ENCODE measurements around the gene RAD51B.

RAD51B gene

DNA sequence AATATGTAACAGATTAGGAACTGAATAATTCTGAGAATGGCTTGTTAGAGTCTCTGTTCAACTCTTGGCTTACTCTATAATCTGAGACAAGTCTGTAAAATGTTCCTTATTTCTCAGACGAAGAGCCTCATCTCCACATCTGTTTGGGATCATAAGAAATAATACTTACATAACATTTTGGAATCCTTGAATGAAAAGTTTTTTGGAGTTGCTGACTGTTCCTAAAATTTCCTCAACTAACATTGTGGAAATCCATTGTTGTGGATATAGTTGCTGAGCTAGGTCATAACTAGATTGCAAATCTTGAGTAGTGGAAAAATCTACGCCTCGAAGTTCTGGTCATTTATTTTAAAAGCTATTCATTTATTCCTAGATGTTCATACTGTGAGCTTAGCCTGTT lies 570.4 kb downstream of the RAD51B start:
- Histone ChIP-seq H3K27ac (ENCODE audit: low read depth, low read length) (no peak overlapping the region), H3K4me1 (ENCODE audit: control insufficient read depth in 1 of 2, insufficient read depth in 2 of 2, low read length in 2 of 2) (peaks cover 3 to 9% of the 10 kb centered on the region in 2 donors)

DNA sequence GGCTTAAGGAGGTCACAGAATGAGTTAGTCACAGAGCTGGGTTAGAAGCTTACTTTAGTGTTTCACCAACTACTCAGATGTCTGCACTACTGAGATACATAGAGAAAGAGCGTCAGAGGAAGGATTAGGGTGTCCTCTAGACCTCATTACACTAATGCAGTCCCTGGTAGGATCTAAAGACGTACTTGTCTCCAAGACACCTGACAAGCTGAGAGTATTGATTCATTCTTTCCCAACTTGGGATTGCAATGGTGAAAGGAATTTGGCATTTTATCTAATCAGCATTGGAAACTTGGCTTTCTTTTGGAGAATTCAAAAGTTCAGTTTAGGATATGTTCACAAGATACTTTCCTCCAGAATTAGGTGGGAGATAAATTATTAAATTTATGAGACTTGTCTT lies 571.2 kb downstream of the RAD51B start:
- no peaks in the 10 kb centered on the region for H3K27me3 ChIP-seq (ENCODE audit: control insufficient read depth in 1 of 2, insufficient read depth in 2 of 2, low read length in 2 of 2)
- H3K9ac ChIP-seq (ENCODE audit: low read depth in 1 of 2, low read length in 2 of 2): no peak overlapping the region
- no peaks in the 10 kb centered on the region for H3K9me3 ChIP-seq (ENCODE audit: control insufficient read depth in 1 of 2, low read length in 2 of 2)
- H3K27ac ChIP-seq (ENCODE audit: low read depth, low read length): no peak overlapping the region
- no peak overlapping the region for H3K4me3 ChIP-seq (ENCODE audit: low read depth in 1 of 2, low read length in 2 of 2)
- H3K36me3 ChIP-seq (ENCODE audit: control insufficient read depth in 1 of 2, insufficient read depth in 2 of 2, low read length in 2 of 2): no peaks in the 10 kb centered on the region
- H3K4me1 ChIP-seq (ENCODE audit: control insufficient read depth in 1 of 2, insufficient read depth in 2 of 2, low read length in 2 of 2): peaks cover 3 to 7% of the 10 kb centered on the region in 2 donors

More for the DNA sequence above, 570.4 kb downstream of the RAD51B start:
- Histone ChIP-seq H3K27me3 (ENCODE audit: control insufficient read depth in 1 of 2, insufficient read depth in 2 of 2, low read length in 2 of 2) (no peaks in the 10 kb centered on the region), H3K4me3 (ENCODE audit: low read depth in 1 of 2, low read length in 2 of 2) (no peak overlapping the region), H3K9ac (ENCODE audit: low read depth in 1 of 2, low read length in 2 of 2) (no peak overlapping the region), H3K9me3 (ENCODE audit: control insufficient read depth in 1 of 2, low read length in 2 of 2) (no peaks in the 10 kb centered on the region), H3K36me3 (ENCODE audit: control insufficient read depth in 1 of 2, insufficient read depth in 2 of 2, low read length in 2 of 2) (no peaks in the 10 kb centered on the region)

DNA sequence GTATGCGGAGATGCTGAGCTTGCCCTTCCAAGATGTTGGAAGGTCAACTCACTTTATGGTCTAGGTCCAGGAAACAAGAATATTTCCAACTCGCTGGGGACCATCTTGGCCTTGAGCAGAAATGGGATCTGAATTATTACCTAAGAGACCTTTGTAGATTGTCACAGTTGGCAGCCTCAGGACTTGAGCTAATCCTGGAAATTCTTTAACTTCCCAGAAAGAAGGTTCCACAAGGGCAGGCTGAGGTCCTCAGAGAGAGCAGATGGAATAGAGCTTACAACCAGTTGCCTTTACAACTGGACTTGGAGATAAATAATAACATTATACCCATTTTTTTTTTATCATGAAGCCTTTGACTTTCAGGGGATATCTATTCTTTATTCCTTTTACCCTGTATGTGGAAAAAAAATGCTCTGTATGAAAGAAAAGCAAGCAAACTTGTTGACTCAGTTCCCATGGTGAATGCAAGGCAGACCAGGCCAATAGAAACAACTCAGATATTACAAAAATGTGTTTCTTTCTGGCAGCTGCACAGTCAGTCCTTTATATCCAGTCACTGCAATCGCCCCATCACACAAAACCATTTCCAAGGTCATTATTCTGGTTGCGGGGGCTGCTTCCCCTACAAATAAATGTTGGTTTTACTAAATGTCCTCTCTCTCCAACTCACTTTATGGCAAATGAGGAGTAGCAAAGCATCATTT lies 571.9 kb downstream of the RAD51B start:
- H3K4me1 ChIP-seq (ENCODE audit: control insufficient read depth in 1 of 2, insufficient read depth in 2 of 2, low read length in 2 of 2): peaks cover 3 to 7% of the 10 kb centered on the region in 2 donors
- no peaks in the 10 kb centered on the region for H3K9me3 ChIP-seq (ENCODE audit: control insufficient read depth in 1 of 2, low read length in 2 of 2)
- no peak overlapping the region for H3K4me3 ChIP-seq (ENCODE audit: low read depth in 1 of 2, low read length in 2 of 2)
- no peaks in the 10 kb centered on the region for H3K27me3 ChIP-seq (ENCODE audit: control insufficient read depth in 1 of 2, insufficient read depth in 2 of 2, low read length in 2 of 2)
- no peaks in the 10 kb centered on the region for H3K36me3 ChIP-seq (ENCODE audit: control insufficient read depth in 1 of 2, insufficient read depth in 2 of 2, low read length in 2 of 2)
- no peak overlapping the region for H3K27ac ChIP-seq (ENCODE audit: low read depth, low read length)
- no peak overlapping the region for H3K9ac ChIP-seq (ENCODE audit: low read depth in 1 of 2, low read length in 2 of 2)

DNA sequence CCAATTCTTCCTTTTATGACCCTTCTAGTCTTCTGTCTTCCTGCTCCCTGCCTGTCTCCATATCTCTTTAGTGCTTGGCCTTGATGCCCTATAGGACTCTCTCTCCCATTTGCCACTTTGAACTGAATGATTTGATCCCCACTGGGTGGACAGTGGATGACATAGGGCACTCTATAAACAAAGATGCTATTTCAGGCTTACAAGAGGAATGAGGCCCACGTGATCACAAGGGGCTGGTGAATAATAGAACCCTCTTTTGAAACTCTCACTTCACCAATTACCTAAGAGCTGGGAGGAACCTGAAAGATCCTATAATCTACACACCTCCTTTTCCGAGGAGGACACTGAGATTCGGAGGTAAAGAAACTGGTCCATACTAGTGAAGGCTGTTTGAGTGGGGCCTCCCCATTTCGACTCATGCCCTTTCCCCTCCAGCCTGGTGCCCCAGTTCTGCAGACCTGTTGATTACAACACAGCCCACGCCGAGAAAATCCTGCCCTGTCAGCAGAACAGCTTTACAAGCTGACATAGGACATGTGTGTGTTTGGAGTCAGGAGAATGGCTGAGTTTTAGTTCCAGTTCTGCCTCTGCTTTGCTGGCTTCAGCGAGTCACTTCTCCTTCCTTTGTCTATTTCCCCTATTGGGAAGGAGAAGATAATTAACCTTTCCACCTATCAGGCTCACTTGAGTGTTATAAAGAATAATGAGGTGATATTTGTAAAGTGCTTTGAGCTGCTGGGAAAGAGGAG lies 573.0 kb downstream of the RAD51B start:
- Histone ChIP-seq H3K36me3 (ENCODE audit: control insufficient read depth in 1 of 2, insufficient read depth in 2 of 2, low read length in 2 of 2) (no peaks in the 10 kb centered on the region), H3K27me3 (ENCODE audit: control insufficient read depth in 1 of 2, insufficient read depth in 2 of 2, low read length in 2 of 2) (no peaks in the 10 kb centered on the region), H3K27ac (ENCODE audit: low read depth, low read length) (no peak overlapping the region), H3K4me3 (ENCODE audit: low read depth in 1 of 2, low read length in 2 of 2) (no peak overlapping the region), H3K9ac (ENCODE audit: low read depth in 1 of 2, low read length in 2 of 2) (no peak overlapping the region), H3K4me1 (ENCODE audit: control insufficient read depth in 1 of 2, insufficient read depth in 2 of 2, low read length in 2 of 2) (peaks cover 6 to 11% of the 10 kb centered on the region in 2 donors), H3K9me3 (ENCODE audit: control insufficient read depth in 1 of 2, low read length in 2 of 2) (no peaks in the 10 kb centered on the region)

DNA sequence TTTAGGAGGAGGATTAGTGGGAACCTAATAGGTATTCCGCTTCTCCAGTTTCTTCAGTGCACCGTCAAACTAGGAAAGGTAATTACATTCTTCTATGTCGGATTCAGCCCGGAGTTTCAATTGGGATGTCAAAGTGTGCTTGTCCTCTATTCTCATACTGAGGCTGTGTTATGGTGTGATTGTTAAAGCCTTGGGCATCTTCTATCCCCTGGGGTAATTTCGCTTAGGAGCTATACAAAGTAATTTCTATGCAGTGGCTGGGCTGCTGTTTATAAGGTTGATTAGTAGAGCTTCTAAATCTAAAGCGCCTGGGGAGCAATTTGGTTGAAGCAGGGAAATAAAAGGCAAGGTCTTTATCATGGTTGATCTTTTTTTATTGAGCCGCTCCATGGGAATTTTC lies 573.7 kb downstream of the RAD51B start:
- peaks cover 6 to 18% of the 10 kb centered on the region in 2 donors for H3K4me1 ChIP-seq (ENCODE audit: control insufficient read depth in 1 of 2, insufficient read depth in 2 of 2, low read length in 2 of 2)
- no peak overlapping the region for H3K4me3 ChIP-seq (ENCODE audit: low read depth in 1 of 2, low read length in 2 of 2)
- H3K27ac ChIP-seq (ENCODE audit: low read depth, low read length): no peak overlapping the region

DNA sequence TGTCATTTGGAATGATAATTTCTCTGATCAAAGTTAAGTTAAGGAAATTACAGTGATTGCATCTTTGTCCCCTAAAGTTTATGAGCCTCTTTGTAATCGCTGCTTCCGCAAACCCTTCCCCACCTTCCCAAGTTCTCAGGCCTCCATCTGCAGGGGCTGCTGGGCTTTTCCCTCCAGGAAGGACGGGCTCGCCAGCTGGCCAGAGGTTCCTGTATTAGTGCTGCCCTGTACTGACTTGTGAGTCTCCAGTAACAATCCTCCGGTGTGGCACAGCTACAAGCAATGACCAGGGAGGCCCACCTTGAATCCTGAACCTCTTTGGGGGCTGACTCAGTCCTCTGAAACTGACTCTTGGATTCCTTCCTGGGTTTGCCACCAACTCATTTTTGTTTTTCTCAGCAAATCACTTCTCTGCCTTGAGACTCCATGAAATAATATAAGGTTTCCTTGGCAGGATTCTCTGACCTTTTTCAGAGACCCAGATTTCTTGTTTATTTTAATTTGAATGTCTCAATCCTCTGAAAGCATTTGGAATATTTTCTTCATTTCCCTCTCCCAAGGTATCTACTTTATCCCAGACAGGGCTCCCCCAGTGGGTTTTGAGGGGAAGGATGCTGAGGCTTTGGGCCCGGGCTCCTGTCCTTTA lies 574.7 kb downstream of the RAD51B start:
- Histone ChIP-seq H3K27ac (ENCODE audit: low read depth, low read length) (no peak overlapping the region), H3K4me1 (ENCODE audit: control insufficient read depth in 1 of 2, insufficient read depth in 2 of 2, low read length in 2 of 2) (peaks cover 6 to 19% of the 10 kb centered on the region in 2 donors), H3K4me3 (ENCODE audit: low read depth in 1 of 2, low read length in 2 of 2) (no peak overlapping the region), H3K9me3 (ENCODE audit: control insufficient read depth in 1 of 2, low read length in 2 of 2) (no peaks in the 10 kb centered on the region), H3K36me3 (ENCODE audit: control insufficient read depth in 1 of 2, insufficient read depth in 2 of 2, low read length in 2 of 2) (no peaks in the 10 kb centered on the region), H3K27me3 (ENCODE audit: control insufficient read depth in 1 of 2, insufficient read depth in 2 of 2, low read length in 2 of 2) (no peaks in the 10 kb centered on the region), H3K9ac (ENCODE audit: low read depth in 1 of 2, low read length in 2 of 2) (no peak overlapping the region)

More for the DNA sequence above, 573.7 kb downstream of the RAD51B start:
- Histone ChIP-seq H3K27me3 (ENCODE audit: control insufficient read depth in 1 of 2, insufficient read depth in 2 of 2, low read length in 2 of 2) (no peaks in the 10 kb centered on the region), H3K9ac (ENCODE audit: low read depth in 1 of 2, low read length in 2 of 2) (no peak overlapping the region), H3K36me3 (ENCODE audit: control insufficient read depth in 1 of 2, insufficient read depth in 2 of 2, low read length in 2 of 2) (no peaks in the 10 kb centered on the region), H3K9me3 (ENCODE audit: control insufficient read depth in 1 of 2, low read length in 2 of 2) (no peaks in the 10 kb centered on the region)

DNA sequence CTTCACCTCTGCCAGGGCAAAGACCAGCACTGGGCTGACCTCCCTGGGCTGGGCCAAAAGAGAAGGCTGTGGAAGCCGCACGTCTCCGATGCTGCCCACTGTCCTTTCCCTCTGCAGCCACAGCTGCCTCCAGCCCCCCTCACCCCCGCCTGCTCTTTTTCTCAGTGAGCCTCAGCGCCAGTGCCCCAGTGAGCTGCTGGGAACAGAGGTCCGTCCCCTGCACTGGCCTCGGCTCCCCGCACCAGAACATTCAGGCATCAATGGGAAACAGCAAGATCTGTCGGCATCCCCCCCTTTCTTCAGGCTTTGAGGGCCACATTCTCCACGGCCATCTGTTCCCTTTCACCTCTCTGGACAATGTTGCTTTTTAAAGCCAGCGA lies 575.2 kb downstream of the RAD51B start:
- H3K27ac ChIP-seq (ENCODE audit: low read depth, low read length): no peak overlapping the region

DNA sequence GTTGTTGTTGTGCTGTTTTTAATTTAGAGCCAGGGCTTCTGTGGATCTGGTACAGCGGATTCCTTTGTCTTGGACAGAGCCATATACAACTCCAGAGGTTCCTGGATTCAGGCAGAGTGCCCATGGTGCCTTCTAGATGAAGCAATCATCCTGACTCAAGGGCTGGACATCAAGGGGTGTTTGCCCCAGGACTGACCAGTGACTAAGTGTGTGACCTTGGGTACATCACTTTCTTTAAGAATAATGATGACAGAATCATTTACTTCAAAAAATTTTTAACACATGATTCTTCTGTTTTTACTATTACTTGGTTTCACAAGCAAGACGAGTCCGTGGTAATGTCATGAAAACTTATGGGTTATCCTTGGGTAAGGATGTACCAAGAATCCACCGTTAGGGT lies 576.0 kb downstream of the RAD51B start:
- Histone ChIP-seq H3K27ac (ENCODE audit: low read depth, low read length) (no peak overlapping the region), H3K9me3 (ENCODE audit: control insufficient read depth in 1 of 2, low read length in 2 of 2) (no peaks in the 10 kb centered on the region), H3K27me3 (ENCODE audit: control insufficient read depth in 1 of 2, insufficient read depth in 2 of 2, low read length in 2 of 2) (no peaks in the 10 kb centered on the region), H3K4me1 (ENCODE audit: control insufficient read depth in 1 of 2, insufficient read depth in 2 of 2, low read length in 2 of 2) (peaks cover 9 to 25% of the 10 kb centered on the region in 2 donors), H3K9ac (ENCODE audit: low read depth in 1 of 2, low read length in 2 of 2) (no peak overlapping the region), H3K4me3 (ENCODE audit: low read depth in 1 of 2, low read length in 2 of 2) (no peak overlapping the region), H3K36me3 (ENCODE audit: control insufficient read depth in 1 of 2, insufficient read depth in 2 of 2, low read length in 2 of 2) (no peaks in the 10 kb centered on the region)

More for the DNA sequence above, 575.2 kb downstream of the RAD51B start:
- no peaks in the 10 kb centered on the region for H3K27me3 ChIP-seq (ENCODE audit: control insufficient read depth in 1 of 2, insufficient read depth in 2 of 2, low read length in 2 of 2)
- no peak overlapping the region for H3K4me3 ChIP-seq (ENCODE audit: low read depth in 1 of 2, low read length in 2 of 2)
- no peaks in the 10 kb centered on the region for H3K36me3 ChIP-seq (ENCODE audit: control insufficient read depth in 1 of 2, insufficient read depth in 2 of 2, low read length in 2 of 2)
- H3K9me3 ChIP-seq (ENCODE audit: control insufficient read depth in 1 of 2, low read length in 2 of 2): no peaks in the 10 kb centered on the region
- peaks cover 6 to 19% of the 10 kb centered on the region in 2 donors for H3K4me1 ChIP-seq (ENCODE audit: control insufficient read depth in 1 of 2, insufficient read depth in 2 of 2, low read length in 2 of 2)
- no peak overlapping the region for H3K9ac ChIP-seq (ENCODE audit: low read depth in 1 of 2, low read length in 2 of 2)

DNA sequence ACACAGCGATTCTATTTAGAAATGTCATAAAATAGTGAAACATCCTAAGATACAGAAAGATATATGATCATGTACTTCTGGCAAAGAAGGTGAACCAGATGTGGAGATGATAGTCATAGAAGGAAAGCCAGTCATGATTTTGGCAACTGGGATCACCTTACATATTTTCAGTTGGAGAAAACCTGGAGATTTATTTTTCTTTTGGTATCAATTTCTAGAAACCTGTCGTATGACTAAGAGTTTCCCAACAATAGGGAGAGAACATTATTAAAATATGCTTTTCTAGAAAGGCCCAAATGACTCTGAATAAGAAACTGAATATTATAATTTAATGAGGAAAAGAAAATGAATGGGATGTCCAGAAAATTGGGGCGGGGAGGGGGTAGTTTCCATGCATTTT lies 576.9 kb downstream of the RAD51B start:
- no peak overlapping the region for H3K9ac ChIP-seq (ENCODE audit: low read depth in 1 of 2, low read length in 2 of 2)
- peaks cover 13 to 25% of the 10 kb centered on the region in 2 donors for H3K4me1 ChIP-seq (ENCODE audit: control insufficient read depth in 1 of 2, insufficient read depth in 2 of 2, low read length in 2 of 2)
- no peaks in the 10 kb centered on the region for H3K36me3 ChIP-seq (ENCODE audit: control insufficient read depth in 1 of 2, insufficient read depth in 2 of 2, low read length in 2 of 2)
- no peaks in the 10 kb centered on the region for H3K27me3 ChIP-seq (ENCODE audit: control insufficient read depth in 1 of 2, insufficient read depth in 2 of 2, low read length in 2 of 2)
- H3K4me3 ChIP-seq (ENCODE audit: low read depth in 1 of 2, low read length in 2 of 2): no peak overlapping the region
- H3K9me3 ChIP-seq (ENCODE audit: control insufficient read depth in 1 of 2, low read length in 2 of 2): no peaks in the 10 kb centered on the region
- H3K27ac ChIP-seq (ENCODE audit: low read depth, low read length): no peak overlapping the region

DNA sequence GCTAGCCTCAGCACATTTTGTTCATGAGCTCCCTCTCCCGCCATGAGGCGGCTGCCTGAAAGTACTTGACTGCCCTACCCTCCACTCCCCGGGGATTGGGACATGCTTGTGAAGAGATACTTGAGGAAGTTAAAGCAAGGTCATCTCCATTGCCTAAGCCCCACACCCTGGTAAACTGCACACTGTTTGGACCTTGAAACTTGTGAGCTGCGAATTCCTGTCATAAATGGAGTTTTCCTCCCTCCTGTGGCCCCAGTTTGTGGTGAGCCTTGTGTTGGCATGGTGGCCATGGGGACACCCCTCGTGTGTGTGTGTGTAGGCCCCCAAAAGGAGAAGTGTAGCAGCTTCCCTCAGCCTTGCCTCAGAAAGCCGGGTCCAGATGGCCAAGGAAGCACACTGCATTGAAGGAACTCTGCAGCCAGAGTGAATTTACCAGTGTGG lies 577.8 kb downstream of the RAD51B start:
- no peak overlapping the region for H3K9ac ChIP-seq (ENCODE audit: low read depth in 1 of 2, low read length in 2 of 2)
- no peak overlapping the region for H3K27ac ChIP-seq (ENCODE audit: low read depth, low read length)
- H3K4me1 ChIP-seq (ENCODE audit: control insufficient read depth in 1 of 2, insufficient read depth in 2 of 2, low read length in 2 of 2): peaks cover 11 to 25% of the 10 kb centered on the region in 2 donors
- no peaks in the 10 kb centered on the region for H3K36me3 ChIP-seq (ENCODE audit: control insufficient read depth in 1 of 2, insufficient read depth in 2 of 2, low read length in 2 of 2)
- H3K27me3 ChIP-seq (ENCODE audit: control insufficient read depth in 1 of 2, insufficient read depth in 2 of 2, low read length in 2 of 2): no peaks in the 10 kb centered on the region
- no peaks in the 10 kb centered on the region for H3K9me3 ChIP-seq (ENCODE audit: control insufficient read depth in 1 of 2, low read length in 2 of 2)
- no peak overlapping the region for H3K4me3 ChIP-seq (ENCODE audit: low read depth in 1 of 2, low read length in 2 of 2)
